ENCODE measurements around the gene TFB2M.
A peak's percentile ranks its signal among the peaks of the same experiment; 100 is the strongest.
"Not testable (repeated sequence)": the region's sequence is repeated elsewhere in the genome, so short reads cannot be mapped to it uniquely, and the experiment has no call there.

The TFB2M gene

GRCh38 chr1:246565751-246566127 is 322 bp downstream of the TFB2M start:
- Histone ChIP-seq H3K9ac (ENCODE audit: low read depth, low read length, poor library complexity, severe bottlenecking) (peak overlapping the region; percentile 82), H3K36me3 (ENCODE audit: insufficient read depth, low read length) (no peaks in the 10 kb centered on the region), H3F3A (ENCODE audit: low read depth) (peaks cover 3% of the 10 kb centered on the region; the same call in 1 of the 2 replicates), H3K9me3 (ENCODE audit: insufficient read depth, low read depth, low read length) (no peaks in the 10 kb centered on the region), H3K27me3 (ENCODE audit: insufficient read depth, low read length, poor library complexity, severe bottlenecking) (no peaks in the 10 kb centered on the region), H3K9me2 (replicated peaks; ENCODE audit: low read depth, low read length) (no peaks in the 10 kb centered on the region), H3K4me3 (ENCODE audit: low read length, poor library complexity, severe bottlenecking) (peak overlapping the region; percentile 90), H3K4me1 (ENCODE audit: insufficient read depth, low read length, poor library complexity, severe bottlenecking) (peaks cover 51% of the 10 kb centered on the region), H3K4me2 (ENCODE audit: low read depth, low read length, poor library complexity, severe bottlenecking) (peak overlapping the region; percentile 94), H4K20me1 (ENCODE audit: insufficient read depth, low read length, poor library complexity, severe bottlenecking) (peaks cover 31% of the 10 kb centered on the region), H3K79me2 (ENCODE audit: insufficient read depth, low read length) (peaks cover 85% of the 10 kb centered on the region), H2AFZ (ENCODE audit: low read length) (peak overlapping the region; percentile 68)
- TF ChIP-seq, protein P1, sequence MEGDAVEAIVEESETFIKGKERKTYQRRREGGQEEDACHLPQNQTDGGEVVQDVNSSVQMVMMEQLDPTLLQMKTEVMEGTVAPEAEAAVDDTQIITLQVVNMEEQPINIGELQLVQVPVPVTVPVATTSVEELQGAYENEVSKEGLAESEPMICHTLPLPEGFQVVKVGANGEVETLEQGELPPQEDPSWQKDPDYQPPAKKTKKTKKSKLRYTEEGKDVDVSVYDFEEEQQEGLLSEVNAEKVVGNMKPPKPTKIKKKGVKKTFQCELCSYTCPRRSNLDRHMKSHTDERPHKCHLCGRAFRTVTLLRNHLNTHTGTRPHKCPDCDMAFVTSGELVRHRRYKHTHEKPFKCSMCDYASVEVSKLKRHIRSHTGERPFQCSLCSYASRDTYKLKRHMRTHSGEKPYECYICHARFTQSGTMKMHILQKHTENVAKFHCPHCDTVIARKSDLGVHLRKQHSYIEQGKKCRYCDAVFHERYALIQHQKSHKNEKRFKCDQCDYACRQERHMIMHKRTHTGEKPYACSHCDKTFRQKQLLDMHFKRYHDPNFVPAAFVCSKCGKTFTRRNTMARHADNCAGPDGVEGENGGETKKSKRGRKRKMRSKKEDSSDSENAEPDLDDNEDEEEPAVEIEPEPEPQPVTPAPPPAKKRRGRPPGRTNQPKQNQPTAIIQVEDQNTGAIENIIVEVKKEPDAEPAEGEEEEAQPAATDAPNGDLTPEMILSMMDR (conservative IDR thresholded peaks at IDR 0.05; ENCODE audit: low read length) = no peak
- no peak for TF ChIP-seq EZH2phosphoT487 (IDR thresholded peaks at IDR 0.05; ENCODE audit: borderline replicate concordance)

- Histone ChIP-seq H2AFZ (ENCODE audit: low read length) (peak overlapping the region; percentile 68; the same call in 1 of the 2 replicates), H3K79me2 (ENCODE audit: insufficient read depth, low read length) (peaks cover 85% of the 10 kb centered on the region), H3K9me2 (replicated peaks; ENCODE audit: low read depth, low read length) (no peaks in the 10 kb centered on the region), H3K36me3 (ENCODE audit: insufficient read depth, low read length) (peaks cover 4% of the 10 kb centered on the region; the same call in 1 of the 2 replicates), H3K4me1 (ENCODE audit: insufficient read depth, low read length, poor library complexity, severe bottlenecking) (peaks cover 46% of the 10 kb centered on the region), H3K9me3 (ENCODE audit: insufficient read depth, low read depth, low read length) (no peaks in the 10 kb centered on the region), H3K4me3 (ENCODE audit: low read length, poor library complexity, severe bottlenecking) (peak overlapping the region; percentile 90), H3K9ac (ENCODE audit: low read depth, low read length, poor library complexity, severe bottlenecking) (peak overlapping the region; percentile 82), H3K4me2 (ENCODE audit: low read depth, low read length, poor library complexity, severe bottlenecking) (peak overlapping the region; percentile 94), H3F3A (ENCODE audit: low read depth) (peaks cover 3% of the 10 kb centered on the region; the same call in 1 of the 2 replicates), H4K20me1 (ENCODE audit: insufficient read depth, low read length, poor library complexity, severe bottlenecking) (peaks cover 31% of the 10 kb centered on the region), H3K27me3 (ENCODE audit: insufficient read depth, low read length, poor library complexity, severe bottlenecking) (no peaks in the 10 kb centered on the region)
- TF ChIP-seq EZH2phosphoT487 (IDR thresholded peaks at IDR 0.05; ENCODE audit: borderline replicate concordance) = no peak
- TF ChIP-seq, protein P1 (conservative IDR thresholded peaks at IDR 0.05; ENCODE audit: low read length) = no peak
Observed at GRCh38 chr1:246564839-246565750, 966 bp downstream of the TFB2M start.

GRCh38 chr1:246560833-246561232 is 5.2 kb downstream of the TFB2M start:
- not testable (repeated sequence) for H3K9me3 ChIP-seq (ENCODE audit: insufficient read depth, low read depth, low read length); H3F3A ChIP-seq (ENCODE audit: low read depth); H3K9ac ChIP-seq (ENCODE audit: low read depth, low read length, poor library complexity, severe bottlenecking); H3K4me3 ChIP-seq (ENCODE audit: low read length, poor library complexity, severe bottlenecking); H2AFZ ChIP-seq (ENCODE audit: low read length); H3K27me3 ChIP-seq (ENCODE audit: insufficient read depth, low read length, poor library complexity, severe bottlenecking); H3K9me2 ChIP-seq (replicated peaks; ENCODE audit: low read depth, low read length)
- H3K4me2 ChIP-seq (ENCODE audit: low read depth, low read length, poor library complexity, severe bottlenecking) = peak overlapping the region; percentile 19
- H4K20me1 ChIP-seq (ENCODE audit: insufficient read depth, low read length, poor library complexity, severe bottlenecking) = peaks cover 22% of the 10 kb centered on the region
- peaks cover 25% of the 10 kb centered on the region; the same call in 1 of the 2 replicates for H3K36me3 ChIP-seq (ENCODE audit: insufficient read depth, low read length)
- peaks cover 15% of the 10 kb centered on the region for H3K4me1 ChIP-seq (ENCODE audit: insufficient read depth, low read length, poor library complexity, severe bottlenecking)
- H3K79me2 ChIP-seq (ENCODE audit: insufficient read depth, low read length) = peaks cover 56% of the 10 kb centered on the region
